K562 (cell line): ENCODE data around the gene LRRC26. TPM values are rescaled to one million over a fixed set of nuclear protein-coding genes. Genes with fewer than 3 reads are reported as not detected.

Experiments used
- BCLAF1 ChIP-seq, 2 experiments: fragments of 450-650 bp in 1 of 2; IDR thresholded peaks; 2 replicates each; pipeline ENCODE4 v1.6.1; 2011 to 2017; ENCODE audit warnings: low read depth in 2 of 2, antibody characterized with exemption in 1 of 2, borderline replicate concordance in 1 of 2, low read length in 1 of 2, mild to moderate bottlenecking in 1 of 2, mixed read lengths in 1 of 2; ENCODE audit not compliant: control insufficient read depth in 1 of 2
- EGR1 ChIP-seq: fragments of 450-650 bp; conservative IDR thresholded peaks from 2 replicates; pipeline ENCODE4 v1.6.1; 2017; ENCODE audit warnings: mild to moderate bottlenecking
- HDAC2 ChIP-seq: fragments of 450-650 bp; IDR thresholded peaks from 2 replicates; pipeline ENCODE4 v1.6.1; 2016; ENCODE audit warnings: mild to moderate bottlenecking
- KAT7 ChIP-seq: sonication (generic); formaldehyde crosslinking; IDR thresholded peaks from 2 replicates; pipeline ENCODE4 v1.8.0; 2022; ENCODE audit warnings: missing genetic modification reagents, mild to moderate bottlenecking, borderline replicate concordance
- KLF16 ChIP-seq: IDR thresholded peaks from 2 replicates; pipeline ENCODE4 v1.6.1; 2016; ENCODE audit warnings: antibody characterized with exemption
- PPARD ChIP-seq: fragments of 250-450 bp; sonication (Bioruptor Pico); IDR thresholded peaks from 2 replicates; pipeline ENCODE4 v1.8.0; 2022; ENCODE audit warnings: inconsistent platforms, mild to moderate bottlenecking, moderate library complexity
- SIN3A ChIP-seq, 2 experiments: fragments of 150-350 bp in 1 of 2; IDR thresholded peaks; 2 replicates each; pipeline ENCODE4 v1.6.1; 2011 to 2016; ENCODE audit warnings: borderline replicate concordance in 2 of 2, low read depth in 2 of 2, low read length in 2 of 2, mild to moderate bottlenecking in 2 of 2, moderate library complexity in 2 of 2; ENCODE audit not compliant: control insufficient read depth in 1 of 2
- SMARCA4 ChIP-seq: fragments of 450-650 bp; IDR thresholded peaks from 2 replicates; pipeline ENCODE4 v1.6.1; 2016
- SNRNP70 ChIP-seq: fragments of 200-400 bp; formaldehyde crosslinking; optimal IDR thresholded peaks from 2 replicates; pipeline ENCODE3; 2017; ENCODE audit warnings: low read depth, low read length
- TAF9B ChIP-seq: fragments of 450-650 bp; IDR thresholded peaks from 2 replicates; pipeline ENCODE4 v1.6.1; 2018; ENCODE audit warnings: mild to moderate bottlenecking; ENCODE audit not compliant: partially characterized antibody
- XRCC5 ChIP-seq: fragments of 200-400 bp; formaldehyde crosslinking; IDR thresholded peaks from 2 replicates; pipeline ENCODE4 v1.6.1; 2017; ENCODE audit warnings: low read depth, mild to moderate bottlenecking, low read length
- ZC3H4 ChIP-seq: sonication (generic); formaldehyde crosslinking; IDR thresholded peaks from 2 replicates; pipeline ENCODE4 v1.9.0; 2021; ENCODE audit warnings: missing genetic modification reagents, borderline replicate concordance
- ZKSCAN3 ChIP-seq: fragments of 250-450 bp; sonication (Bioruptor Pico); IDR thresholded peaks from 2 replicates; pipeline ENCODE4 v1.4.0; 2020
- ZMIZ1 ChIP-seq, 2 experiments: fragments of 150-350 bp in 1 of 2; IDR thresholded peaks; 2 replicates each; pipeline ENCODE4 v1.6.1; 2012 to 2016; ENCODE audit warnings: low read depth in 2 of 2, low read length in 2 of 2, mild to moderate bottlenecking in 1 of 2, moderate library complexity in 1 of 2
- ZNF511 ChIP-seq: sonication (generic); formaldehyde crosslinking; IDR thresholded peaks from 2 replicates; pipeline ENCODE4 v1.8.0; 2022; ENCODE audit warnings: mild to moderate bottlenecking, missing genetic modification reagents
- ZNF644 ChIP-seq: fragments of 200-800 bp; sonication (Bioruptor generic); IDR thresholded peaks from 2 replicates; pipeline ENCODE4 v1.6.1; 2016; ENCODE audit warnings: low read depth, missing genetic modification characterization, missing compliant biosample characterization
- ZNF740 ChIP-seq, 3 experiments: fragments of 200-800 bp in 1 of 3; sonication (Bioruptor generic) in 1 of 3; sonication (generic) in 1 of 3; formaldehyde crosslinking in 1 of 3; IDR thresholded peaks; 2 replicates each; pipeline versions ENCODE4 v1.6.1 to v1.8.0; 2016 to 2022; ENCODE audit warnings: mild to moderate bottlenecking in 2 of 3, missing compliant biosample characterization in 2 of 3, missing genetic modification characterization in 2 of 3, missing genetic modification reagents in 1 of 3
- polyA plus RNA-seq, 8 experiments: library from polyadenylated mRNA; depleted of rRNA in 4 of 8; stranded (reverse) in 5 of 8; unstranded in 3 of 8; fragments of >200 nt; fragmentation: Nextera tagmentation in 2 of 8; fragmentation: Illumina TruSeq in 1 of 8; extraction: Ambion mirVana in 2 of 8; extraction: Trizol in 1 of 8; gene quantifications; 2 replicates each; pipeline versions ENCODE4 v1.2.1 to v1.2.3, GENCODE V29; 2011 to 2014; ENCODE audit warnings: inconsistent platforms in 1 of 8, missing spikeins in 1 of 8
- total RNA-seq, 7 experiments: library from RNA; depleted of rRNA in 6 of 7; stranded (reverse); fragments of >200 nt in 6 of 7; fragmentation: Illumina TruSeq in 2 of 7; extraction: Trizol in 2 of 7; gene quantifications; 2 replicates each; pipeline versions ENCODE4 v1.2.1 to v1.2.3, GENCODE V29; 2011 to 2021; ENCODE audit warnings: low replicate concordance in 1 of 7

Gene LRRC26
- total and polyA plus RNA-seq, 9 of the 15 experiments (the other 6 are each of a cell fraction or from before 2014, with no cell fraction given), result not detected

- no peak for TF ChIP-seq BCLAF1 (IDR thresholded peaks at IDR 0.05; ENCODE audit: borderline replicate concordance in 1 of 2, control insufficient read depth in 1 of 2, low read depth in 2 of 2, low read length in 1 of 2)
- TF ChIP-seq PPARD, result no peak
- no peak for TF ChIP-seq HDAC2
- no peak for TF ChIP-seq ZKSCAN3 (CRISPR knock-in tag)
- no peak for TF ChIP-seq KLF16
- no peak for TF ChIP-seq ZC3H4 (CRISPR knock-in tag)
- TF ChIP-seq ZMIZ1 (IDR thresholded peaks at IDR 0.05; ENCODE audit: low read depth in 2 of 2, low read length in 2 of 2), result 0 out of 4 replicates have a peak, but pooled peaks of 1 of the 2 experiments have one; percentile 9
- TF ChIP-seq TAF9B, result peak; percentile 16
- no peak for TF ChIP-seq XRCC5
- 0 out of 2 replicates have a peak, but pooled peaks have one; percentile 25 for TF ChIP-seq EGR1
- no peak for TF ChIP-seq ZNF644 (tag)
- TF ChIP-seq KAT7, result no peak
- no peak for TF ChIP-seq ZNF511 (CRISPR knock-in tag)
- peak; percentile 68 to 84; a peak in 2 of 4 replicates for TF ChIP-seq SIN3A (IDR thresholded peaks at IDR 0.05; ENCODE audit: borderline replicate concordance in 2 of 2, control insufficient read depth in 1 of 2, low read depth in 2 of 2, low read length in 2 of 2)
- TF ChIP-seq ZNF740 (CRISPR knock-in tag; IDR thresholded peaks at IDR 0.05), result no peak
- TF ChIP-seq ZNF740 (tag; IDR thresholded peaks at IDR 0.05), result no peak
- no peak for TF ChIP-seq SNRNP70
- TF ChIP-seq SMARCA4, result no peak
These were observed 47.7 kb upstream of the LRRC26 start (continued) for GRCh38 chr9:137217276-137218211.
